ENCODE measurements around the gene CAD.

DNA sequence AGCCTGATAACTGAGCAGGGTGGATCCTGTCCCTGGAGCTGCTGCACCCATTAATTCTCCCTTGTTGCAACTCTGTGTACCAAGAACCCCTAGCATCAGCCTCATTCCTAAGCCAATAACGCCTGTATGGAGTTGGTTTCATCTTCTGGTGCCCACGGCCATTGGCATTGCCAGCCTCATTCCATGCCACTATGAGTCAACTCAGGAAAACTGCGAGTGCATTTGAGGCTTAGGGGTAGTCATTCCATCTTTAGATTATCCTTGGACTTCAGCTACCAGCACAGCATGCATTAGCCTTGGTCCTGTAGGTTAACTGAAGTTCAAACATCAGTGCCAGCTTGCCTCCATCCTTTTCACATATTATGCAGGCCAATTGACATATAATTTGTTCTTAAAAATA lies 63.7 kb downstream of the CAD start:
- TF ChIP-seq, protein P1, sequence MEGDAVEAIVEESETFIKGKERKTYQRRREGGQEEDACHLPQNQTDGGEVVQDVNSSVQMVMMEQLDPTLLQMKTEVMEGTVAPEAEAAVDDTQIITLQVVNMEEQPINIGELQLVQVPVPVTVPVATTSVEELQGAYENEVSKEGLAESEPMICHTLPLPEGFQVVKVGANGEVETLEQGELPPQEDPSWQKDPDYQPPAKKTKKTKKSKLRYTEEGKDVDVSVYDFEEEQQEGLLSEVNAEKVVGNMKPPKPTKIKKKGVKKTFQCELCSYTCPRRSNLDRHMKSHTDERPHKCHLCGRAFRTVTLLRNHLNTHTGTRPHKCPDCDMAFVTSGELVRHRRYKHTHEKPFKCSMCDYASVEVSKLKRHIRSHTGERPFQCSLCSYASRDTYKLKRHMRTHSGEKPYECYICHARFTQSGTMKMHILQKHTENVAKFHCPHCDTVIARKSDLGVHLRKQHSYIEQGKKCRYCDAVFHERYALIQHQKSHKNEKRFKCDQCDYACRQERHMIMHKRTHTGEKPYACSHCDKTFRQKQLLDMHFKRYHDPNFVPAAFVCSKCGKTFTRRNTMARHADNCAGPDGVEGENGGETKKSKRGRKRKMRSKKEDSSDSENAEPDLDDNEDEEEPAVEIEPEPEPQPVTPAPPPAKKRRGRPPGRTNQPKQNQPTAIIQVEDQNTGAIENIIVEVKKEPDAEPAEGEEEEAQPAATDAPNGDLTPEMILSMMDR (IDR thresholded peaks at IDR 0.05): no peak
- no peak for TF ChIP-seq POLR2AphosphoS5 (IDR thresholded peaks at IDR 0.05)
- no peak for TF ChIP-seq POLR2A (IDR thresholded peaks at IDR 0.05)
